Measurements from ENCODE around the gene CCL14. TPM values are rescaled to one million over a fixed set of nuclear protein-coding genes. Genes with fewer than 3 reads are reported as not detected.
"Not testable (repeated sequence)": the region's sequence is repeated elsewhere in the genome, so short reads cannot be mapped to it uniquely, and the experiment has no call there.

Gene CCL14
- not detected for total RNA-seq

- peaks cover 2% of the 10 kb centered on the region for H3K9me3 Mint-ChIP-seq (ENCODE audit: low read depth)
- no peaks in the 10 kb centered on the region for H3K4me1 Mint-ChIP-seq
- no peaks in the 10 kb centered on the region for H3K36me3 Mint-ChIP-seq (ENCODE audit: low read depth)
- H3K27me3 Mint-ChIP-seq = no peaks in the 10 kb centered on the region
- ATAC-seq (no peak), DNase-seq (no peak)
- intact Hi-C loops (cut with DNase I, micrococcal nuclease) = no loop called here
- H3K4me3 Mint-ChIP-seq = no peak within 1 kb of the TSS
- H3K27ac Mint-ChIP-seq = no peak within 1 kb of the TSS
- ChIA-PET POLR2A (no interaction called here), CTCF (interaction anchor here (1.4 kb wide), 1 partner anchor 162 kb away, joined by 5 read pairs; no protein-coding TSS in a partner anchor)
Measured at GRCh38 chr17:35986643-35987042, at the start of gene CCL14. TSS of gene CCL14 (minus strand) at chr17:35986729. CDS start at chr17:35986649, 80 bp downstream.

GRCh38 chr17:36036235-36036634, 49.7 kb upstream of the CCL14 start:
- ChIA-PET POLR2A (no interaction called here), CTCF (interaction anchor here (0.9 kb wide), 1 partner anchor 37 kb away, joined by 3 read pairs; no protein-coding TSS in a partner anchor)
- DNase-seq = no peak
- no peak for ATAC-seq
- no peak overlapping the region for H3K27ac Mint-ChIP-seq
- no peak overlapping the region for H3K4me3 Mint-ChIP-seq
- peaks cover 22% of the 10 kb centered on the region for H3K27me3 Mint-ChIP-seq
- intact Hi-C loops (cut with DNase I, micrococcal nuclease) = no loop called here
- no peaks in the 10 kb centered on the region for H3K9me3 Mint-ChIP-seq (ENCODE audit: low read depth)
- H3K4me1 Mint-ChIP-seq = peaks cover 2% of the 10 kb centered on the region
- H3K36me3 Mint-ChIP-seq (ENCODE audit: low read depth) = no peaks in the 10 kb centered on the region

GRCh38 chr17:36034127-36034526, 47.6 kb upstream of the CCL14 start:
- peaks cover 24% of the 10 kb centered on the region for H3K27me3 Mint-ChIP-seq
- H3K4me3 Mint-ChIP-seq = no peak overlapping the region
- H3K4me1 Mint-ChIP-seq = no peaks in the 10 kb centered on the region
- H3K36me3 Mint-ChIP-seq (ENCODE audit: low read depth) = no peaks in the 10 kb centered on the region
- POLR2A ChIA-PET = no interaction called here
- DNase-seq = no peak
- intact Hi-C loops (cut with DNase I, micrococcal nuclease) = no loop called here
- no peak for ATAC-seq
- CTCF ChIA-PET = no interaction called here
- no peak overlapping the region for H3K27ac Mint-ChIP-seq
- H3K9me3 Mint-ChIP-seq (ENCODE audit: low read depth) = no peaks in the 10 kb centered on the region

- no peak overlapping the region for H3K27ac Mint-ChIP-seq
- H3K27me3 Mint-ChIP-seq = peaks cover 29% of the 10 kb centered on the region
- H3K4me1 Mint-ChIP-seq = no peaks in the 10 kb centered on the region
- ChIA-PET POLR2A (no interaction called here), CTCF (no interaction called here)
- no peaks in the 10 kb centered on the region for H3K36me3 Mint-ChIP-seq (ENCODE audit: low read depth)
- intact Hi-C loops (cut with DNase I, micrococcal nuclease) = no loop called here
- H3K9me3 Mint-ChIP-seq (ENCODE audit: low read depth) = no peaks in the 10 kb centered on the region
- no peak for DNase-seq
- ATAC-seq = no peak
- no peak overlapping the region for H3K4me3 Mint-ChIP-seq
Measured at GRCh38 chr17:36030956-36031355, 44.4 kb upstream of the CCL14 start.

- peaks cover 30% of the 10 kb centered on the region for H3K27me3 Mint-ChIP-seq
- H3K36me3 Mint-ChIP-seq (ENCODE audit: low read depth) = no peaks in the 10 kb centered on the region
- DNase-seq (no peak), ATAC-seq (no peak)
- POLR2A ChIA-PET = no interaction called here
- intact Hi-C loops (cut with DNase I, micrococcal nuclease) = no loop called here
- H3K27ac Mint-ChIP-seq = no peak overlapping the region
- H3K4me3 Mint-ChIP-seq = no peak overlapping the region
- H3K9me3 Mint-ChIP-seq (ENCODE audit: low read depth) = no peaks in the 10 kb centered on the region
- no peaks in the 10 kb centered on the region for H3K4me1 Mint-ChIP-seq
- CTCF ChIA-PET = interaction anchor here (0.6 to 2.2 kb wide), 3 partner anchors 12 to 45 kb away, joined by 3 to 6 read pairs (median 3); no protein-coding TSS in a partner anchor
Measured at GRCh38 chr17:36027761-36028160, 41.2 kb upstream of the CCL14 start.

GRCh38 chr17:36024106-36024869, 37.8 kb upstream of the CCL14 start:
- ATAC-seq (no peak), DNase-seq (no peak)
- H3K4me3 Mint-ChIP-seq = no peak overlapping the region
- H3K27me3 Mint-ChIP-seq = peaks cover 34% of the 10 kb centered on the region
- intact Hi-C loops (cut with DNase I, micrococcal nuclease) = no loop called here
- H3K4me1 Mint-ChIP-seq = no peaks in the 10 kb centered on the region
- POLR2A ChIA-PET = no interaction called here
- H3K27ac Mint-ChIP-seq = no peak overlapping the region
- no peaks in the 10 kb centered on the region for H3K36me3 Mint-ChIP-seq (ENCODE audit: low read depth)
- no peaks in the 10 kb centered on the region for H3K9me3 Mint-ChIP-seq (ENCODE audit: low read depth)
- CTCF ChIA-PET = no interaction called here

- intact Hi-C loops (cut with DNase I, micrococcal nuclease) = no loop called here
- H3K9me3 Mint-ChIP-seq (ENCODE audit: low read depth) = no peaks in the 10 kb centered on the region
- ChIA-PET POLR2A (no interaction called here), CTCF (no interaction called here)
- H3K27ac Mint-ChIP-seq = no peak overlapping the region
- H3K4me1 Mint-ChIP-seq = no peaks in the 10 kb centered on the region
- H3K36me3 Mint-ChIP-seq (ENCODE audit: low read depth) = no peaks in the 10 kb centered on the region
- no peak for DNase-seq
- H3K27me3 Mint-ChIP-seq = peaks cover 30% of the 10 kb centered on the region
- H3K4me3 Mint-ChIP-seq = no peak overlapping the region
- no peak for ATAC-seq
Measured at GRCh38 chr17:36019423-36019822, 32.9 kb upstream of the CCL14 start.

GRCh38 chr17:36017799-36018198, 31.3 kb upstream of the CCL14 start, which contains the start of gene CCL23:
TSS of gene CCL23 (minus strand) at chr17:36017972. CDS start at chr17:36017897, 75 bp downstream.
- Mint-ChIP-seq H3K9me3 (ENCODE audit: low read depth) (no peaks in the 10 kb centered on the region), H3K4me3 (no peak within 1 kb of the TSS), H3K27ac (no peak within 1 kb of the TSS), H3K4me1 (no peaks in the 10 kb centered on the region), H3K36me3 (ENCODE audit: low read depth) (no peaks in the 10 kb centered on the region), H3K27me3 (peaks cover 24% of the 10 kb centered on the region)
- ChIA-PET CTCF (interaction anchor here (0.7 to 1.6 kb wide), 2 partner anchors 49 to 131 kb away, joined by 3 to 5 read pairs; no protein-coding TSS in a partner anchor), POLR2A (no interaction called here)
- ATAC-seq (no peak), DNase-seq (no peak)
- intact Hi-C loops (cut with DNase I, micrococcal nuclease) = no loop called here

GRCh38 chr17:36016555-36016954, 30.0 kb upstream of the CCL14 start:
- POLR2A ChIA-PET = no interaction called here
- Mint-ChIP-seq H3K36me3 (ENCODE audit: low read depth) (no peaks in the 10 kb centered on the region), H3K4me3 (no peak overlapping the region), H3K4me1 (no peaks in the 10 kb centered on the region), H3K9me3 (ENCODE audit: low read depth) (no peaks in the 10 kb centered on the region), H3K27me3 (peaks cover 19% of the 10 kb centered on the region), H3K27ac (no peak overlapping the region)
- intact Hi-C loops (cut with DNase I, micrococcal nuclease) = no loop called here
- CTCF ChIA-PET = no interaction called here
- DNase-seq (no peak), ATAC-seq (no peak)

- POLR2A ChIA-PET; intact Hi-C loops (cut with DNase I, micrococcal nuclease); DNase-seq; H3K4me1 Mint-ChIP-seq; H3K9me3 Mint-ChIP-seq (ENCODE audit: low read depth); H3K36me3 Mint-ChIP-seq (ENCODE audit: low read depth); ATAC-seq; H3K4me3 Mint-ChIP-seq; H3K27ac Mint-ChIP-seq: not testable (repeated sequence)
- H3K27me3 Mint-ChIP-seq = peaks cover 17% of the 10 kb centered on the region
- CTCF ChIA-PET = interaction anchor here (1.0 kb wide), 2 partner anchors 12 to 53 kb away, joined by 3 read pairs; no protein-coding TSS in a partner anchor
Measured at GRCh38 chr17:36015895-36016294, 29.4 kb upstream of the CCL14 start.

GRCh38 chr17:36014946-36015345, 28.4 kb upstream of the CCL14 start:
- no peak overlapping the region for H3K4me3 Mint-ChIP-seq
- CTCF ChIA-PET = no interaction called here

GRCh38 chr17:36011201-36011600, 24.7 kb upstream of the CCL14 start:
- H3K27me3 Mint-ChIP-seq = peaks cover 5% of the 10 kb centered on the region
- no peak overlapping the region for H3K27ac Mint-ChIP-seq
- H3K4me1 Mint-ChIP-seq = no peaks in the 10 kb centered on the region
- H3K4me3 Mint-ChIP-seq = no peak overlapping the region
- ChIA-PET POLR2A (no interaction called here), CTCF (interaction anchor here (0.6 to 2.4 kb wide), 4 partner anchors 35 to 954 kb away, joined by 3 to 10 read pairs (median 4); no protein-coding TSS in a partner anchor)
- ATAC-seq (no peak), DNase-seq (no peak)
- H3K9me3 Mint-ChIP-seq (ENCODE audit: low read depth) = no peaks in the 10 kb centered on the region
- intact Hi-C loops (cut with DNase I, micrococcal nuclease) = no loop called here
- H3K36me3 Mint-ChIP-seq (ENCODE audit: low read depth) = no peaks in the 10 kb centered on the region

More at GRCh38 chr17:36014946-36015345, 28.4 kb upstream of the CCL14 start:
- no peaks in the 10 kb centered on the region for H3K36me3 Mint-ChIP-seq (ENCODE audit: low read depth)
- no peak for DNase-seq
- intact Hi-C loops (cut with DNase I, micrococcal nuclease) = no loop called here
- H3K4me1 Mint-ChIP-seq = no peaks in the 10 kb centered on the region
- H3K27ac Mint-ChIP-seq = no peak overlapping the region
- H3K27me3 Mint-ChIP-seq = peaks cover 8% of the 10 kb centered on the region
- POLR2A ChIA-PET = no interaction called here
- no peak for ATAC-seq
- no peaks in the 10 kb centered on the region for H3K9me3 Mint-ChIP-seq (ENCODE audit: low read depth)

Measured in activated CD4-positive, alpha-beta T cell treated with anti-CD3 and anti-CD28 coated beads for 36 hours (primary cell).